Renal pelvis (tissue), 12 donors: ENCODE data around the gene IGBP1. TPM values are rescaled to one million over a fixed set of nuclear protein-coding genes. Genes with fewer than 3 reads are reported as not detected.
A peak's percentile ranks its signal among the peaks of the same experiment; 100 is the strongest.
"Not testable (repeated sequence)": the region's sequence is repeated elsewhere in the genome, so short reads cannot be mapped to it uniquely, and the experiment has no call there.

Experiments used
- DNase-seq: peaks from one replicate; pipeline ENCODE4 v3.0.0-alpha.2; 2013
- long read RNA-seq, 16 experiments: transcript quantifications; one replicate each; lab custom pipeline, GENCODE V29; 2026
- polyA plus RNA-seq, 3 donors: library from polyadenylated mRNA; unstranded; fragments of 120-200 nt; gene quantifications; one replicate each; pipeline ENCODE4 v1.2.1, GENCODE V29; 2013; ENCODE audit not compliant: insufficient read length in 3 of 3

The IGBP1 gene
- 100 to 1,000 TPM in 2 of 3 donors, 10 to 100 TPM in 1; 88.0 to 104 (median 100) TPM for polyA plus RNA-seq
- long read RNA-seq, donor 1, transcript IGBP1-201 (6 exons, 1,862 nt): major isoform, 34 of 40 reads
- long read RNA-seq, donor 1, partial matches to known transcripts: 5 of 40 reads
- long read RNA-seq, donor 1, other reads (novel, unspliced or antisense): 0 of 40 reads
- long read RNA-seq, donor 2, transcript IGBP1-201 (6 exons, 1,862 nt): major isoform, 58 of 70 reads
- long read RNA-seq, donor 2, partial matches to known transcripts: 9 of 70 reads
- long read RNA-seq, donor 2, other reads (novel, unspliced or antisense): 0 of 70 reads
- long read RNA-seq, donor 3, transcript IGBP1-201 (6 exons, 1,862 nt): major isoform, 42 of 73 reads
- long read RNA-seq, donor 3, partial matches to known transcripts: 31 of 73 reads
- long read RNA-seq, donor 3, other reads (novel, unspliced or antisense): 0 of 73 reads
- long read RNA-seq, donor 4, transcript IGBP1-201 (6 exons, 1,862 nt): major isoform, 56 of 76 reads
- long read RNA-seq, donor 4, partial matches to known transcripts: 18 of 76 reads
- long read RNA-seq, donor 4, other reads (novel, unspliced or antisense): 0 of 76 reads
- long read RNA-seq, donor 5, transcript IGBP1-201 (6 exons, 1,862 nt): major isoform, 18 of 19 reads
- long read RNA-seq, donor 5, partial matches to known transcripts: 0 of 19 reads
- long read RNA-seq, donor 5, other reads (novel, unspliced or antisense): 0 of 19 reads
- long read RNA-seq, donor 6, transcript IGBP1-201 (6 exons, 1,862 nt): major isoform, 38 of 38 reads
- long read RNA-seq, donor 6, partial matches to known transcripts: 0 of 38 reads
- long read RNA-seq, donor 6, other reads (novel, unspliced or antisense): 0 of 38 reads
- long read RNA-seq, donor 7, transcript IGBP1-201 (6 exons, 1,862 nt): major isoform, 38 of 76 reads
- long read RNA-seq, donor 7, partial matches to known transcripts: 38 of 76 reads
- long read RNA-seq, donor 7, other reads (novel, unspliced or antisense): 0 of 76 reads
- long read RNA-seq, donor 8, transcript IGBP1-201 (6 exons, 1,862 nt): major isoform, 21 of 21 reads
- long read RNA-seq, donor 8, partial matches to known transcripts: 0 of 21 reads
- long read RNA-seq, donor 8, other reads (novel, unspliced or antisense): 0 of 21 reads
- long read RNA-seq, donor 9, transcript IGBP1-201 (6 exons, 1,862 nt): major isoform, 52 of 61 reads
- long read RNA-seq, donor 9, partial matches to known transcripts: 8 of 61 reads
- long read RNA-seq, donor 9, other reads (novel, unspliced or antisense): 0 of 61 reads
- long read RNA-seq, donor 10, transcript IGBP1-201 (6 exons, 1,862 nt): major isoform, 34 of 36 reads
- long read RNA-seq, donor 10, partial matches to known transcripts: 0 of 36 reads
- long read RNA-seq, donor 10, other reads (novel, unspliced or antisense): 0 of 36 reads
- long read RNA-seq, donor 11, transcript IGBP1-201 (6 exons, 1,862 nt): major isoform, 21 of 34 reads
- long read RNA-seq, donor 11, partial matches to known transcripts: 12 of 34 reads
- long read RNA-seq, donor 11, other reads (novel, unspliced or antisense): 0 of 34 reads
- long read RNA-seq, donor 12, transcript IGBP1-201 (6 exons, 1,862 nt): major isoform, 58 of 69 reads
- long read RNA-seq, donor 12, partial matches to known transcripts: 10 of 69 reads
- long read RNA-seq, donor 12, other reads (novel, unspliced or antisense): 0 of 69 reads
- long read RNA-seq, donor 13, transcript IGBP1-201 (6 exons, 1,862 nt): major isoform, 15 of 28 reads
- long read RNA-seq, donor 13, partial matches to known transcripts: 10 of 28 reads
- long read RNA-seq, donor 13, other reads (novel, unspliced or antisense): 0 of 28 reads
- long read RNA-seq, donor 14, transcript IGBP1-201 (6 exons, 1,862 nt): major isoform, 57 of 70 reads
- long read RNA-seq, donor 14, partial matches to known transcripts: 12 of 70 reads
- long read RNA-seq, donor 14, other reads (novel, unspliced or antisense): 0 of 70 reads
- long read RNA-seq, donor 15, transcript IGBP1-201 (6 exons, 1,862 nt): major isoform, 54 of 64 reads
- long read RNA-seq, donor 15, partial matches to known transcripts: 10 of 64 reads
- long read RNA-seq, donor 15, other reads (novel, unspliced or antisense): 0 of 64 reads
- long read RNA-seq, donor 16, transcript IGBP1-201 (6 exons, 1,862 nt): major isoform, 50 of 73 reads
- long read RNA-seq, donor 16, partial matches to known transcripts: 21 of 73 reads
- long read RNA-seq, donor 16, other reads (novel, unspliced or antisense): 0 of 73 reads

GRCh38 chrX:70133303-70134115 is at the start of gene IGBP1:
Gene IGBP1, plus strand, starts transcription at chrX:70133447. Its CDS starts 501 bp downstream, at chrX:70133948.
- DNase-seq: peak; percentile 87

- DNase-seq: no peak
These were observed 48.5 kb upstream of the IGBP1 start for GRCh38 chrX:70084592-70085240.

GRCh38 chrX:70087857-70088630 is 45.2 kb upstream of the IGBP1 start:
- DNase-seq: no peak

- DNase-seq: no peak
These were observed 44.5 kb upstream of the IGBP1 start for GRCh38 chrX:70088751-70089150.

- no peak for DNase-seq
These were observed 43.5 kb upstream of the IGBP1 start for GRCh38 chrX:70089604-70090297.

- DNase-seq: no peak
These were observed 41.0 kb upstream of the IGBP1 start for GRCh38 chrX:70092247-70092646.

- DNase-seq: no peak
These were observed 37.2 kb upstream of the IGBP1 start for GRCh38 chrX:70096052-70096451.

- DNase-seq: no peak
These were observed 28.0 kb upstream of the IGBP1 start for GRCh38 chrX:70105229-70105628.

GRCh38 chrX:70111436-70112026 is 21.7 kb upstream of the IGBP1 start:
- DNase-seq: not testable (repeated sequence)

- DNase-seq: no peak
These were observed 15.5 kb upstream of the IGBP1 start for GRCh38 chrX:70117738-70118137.

- DNase-seq: not testable (repeated sequence)
These were observed 10.2 kb upstream of the IGBP1 start for GRCh38 chrX:70123014-70123413.

- DNase-seq: no peak
These were observed 8.6 kb upstream of the IGBP1 start for GRCh38 chrX:70124678-70125077.

GRCh38 chrX:70128071-70128470 is 5.2 kb upstream of the IGBP1 start:
- DNase-seq: no peak

- no peak for DNase-seq
These were observed 3.4 kb upstream of the IGBP1 start for GRCh38 chrX:70129816-70130215.

- no peak for DNase-seq
These were observed 1.0 kb upstream of the IGBP1 start for GRCh38 chrX:70132224-70132623.

GRCh38 chrX:70132877-70133302 is 357 bp upstream of the IGBP1 start:
- no peak for DNase-seq
